ENCODE results near the gene GPC4. TPM values are rescaled to one million over a fixed set of nuclear protein-coding genes. Genes with fewer than 3 reads are reported as not detected.

GPC4 gene
- total RNA-seq, 1 donor, result 8.3 TPM

- Histone ChIP-seq H3K27me3 (ENCODE audit: insufficient read depth, low read length) (peaks cover 7% of the 10 kb centered on the region), H3K9me3 (ENCODE audit: low read depth, low read length) (no peaks in the 10 kb centered on the region), H2AFZ (ENCODE audit: low read length) (no peak overlapping the region), H3K27ac (ENCODE audit: low read depth, low read length) (no peak overlapping the region), H3K4me2 (ENCODE audit: insufficient read depth, low read length) (no peak overlapping the region), H3K4me1 (ENCODE audit: insufficient read depth, low read length) (no peaks in the 10 kb centered on the region), H3K4me3 (ENCODE audit: insufficient read depth, low read length) (no peak overlapping the region), H3K79me2 (ENCODE audit: insufficient read depth, low read length) (no peaks in the 10 kb centered on the region), H4K20me1 (ENCODE audit: insufficient read depth, low read length) (peaks cover 4% of the 10 kb centered on the region), H3K36me3 (ENCODE audit: insufficient read depth, low read length) (no peaks in the 10 kb centered on the region)
- TF ChIP-seq CTCF (IDR thresholded peaks at IDR 0.05; ENCODE audit: extremely low read depth, low read depth, low read length), result no peak
- no peak for DNase-seq (ENCODE audit: insufficient read length, low spot score, missing footprints)
These were observed 30.8 kb downstream of the GPC4 start for GRCh38 chrX:133384454-133384853.

GRCh38 chrX:133380711-133381619 is 34.3 kb downstream of the GPC4 start:
- H3K4me3 ChIP-seq (ENCODE audit: insufficient read depth, low read length), result no peak overlapping the region
- no peaks in the 10 kb centered on the region for H3K4me1 ChIP-seq (ENCODE audit: insufficient read depth, low read length)
- no peaks in the 10 kb centered on the region for H3K9me3 ChIP-seq (ENCODE audit: low read depth, low read length)
- no peak for TF ChIP-seq CTCF (IDR thresholded peaks at IDR 0.05; ENCODE audit: extremely low read depth, low read depth, low read length)
- no peak for DNase-seq (ENCODE audit: insufficient read length, low spot score, missing footprints)
- H3K79me2 ChIP-seq (ENCODE audit: insufficient read depth, low read length), result peaks cover 2% of the 10 kb centered on the region
- peaks cover 4% of the 10 kb centered on the region for H4K20me1 ChIP-seq (ENCODE audit: insufficient read depth, low read length)
- peaks cover 3% of the 10 kb centered on the region for H3K27me3 ChIP-seq (ENCODE audit: insufficient read depth, low read length)
- H3K4me2 ChIP-seq (ENCODE audit: insufficient read depth, low read length), result no peak overlapping the region
- H3K27ac ChIP-seq (ENCODE audit: low read depth, low read length), result no peak overlapping the region
- H2AFZ ChIP-seq (ENCODE audit: low read length), result no peak overlapping the region
- no peaks in the 10 kb centered on the region for H3K36me3 ChIP-seq (ENCODE audit: insufficient read depth, low read length)

- peaks cover 2% of the 10 kb centered on the region for H3K79me2 ChIP-seq (ENCODE audit: insufficient read depth, low read length)
- no peak for DNase-seq (ENCODE audit: insufficient read length, low spot score, missing footprints)
- H3K4me2 ChIP-seq (ENCODE audit: insufficient read depth, low read length), result no peak overlapping the region
- H3K27me3 ChIP-seq (ENCODE audit: insufficient read depth, low read length), result peaks cover 7% of the 10 kb centered on the region
- no peaks in the 10 kb centered on the region for H3K4me1 ChIP-seq (ENCODE audit: insufficient read depth, low read length)
- no peak overlapping the region for H2AFZ ChIP-seq (ENCODE audit: low read length)
- TF ChIP-seq CTCF (IDR thresholded peaks at IDR 0.05; ENCODE audit: extremely low read depth, low read depth, low read length), result no peak
- H3K36me3 ChIP-seq (ENCODE audit: insufficient read depth, low read length), result no peaks in the 10 kb centered on the region
- H3K9me3 ChIP-seq (ENCODE audit: low read depth, low read length), result no peaks in the 10 kb centered on the region
- no peak overlapping the region for H3K27ac ChIP-seq (ENCODE audit: low read depth, low read length)
- no peak overlapping the region for H3K4me3 ChIP-seq (ENCODE audit: insufficient read depth, low read length)
- no peaks in the 10 kb centered on the region for H4K20me1 ChIP-seq (ENCODE audit: insufficient read depth, low read length)
These were observed 38.9 kb downstream of the GPC4 start for GRCh38 chrX:133376422-133376821.

GRCh38 chrX:133375615-133376340 is 39.5 kb downstream of the GPC4 start:
- H3K4me3 ChIP-seq (ENCODE audit: insufficient read depth, low read length), result no peak overlapping the region
- H3K36me3 ChIP-seq (ENCODE audit: insufficient read depth, low read length), result no peaks in the 10 kb centered on the region
- no peaks in the 10 kb centered on the region for H4K20me1 ChIP-seq (ENCODE audit: insufficient read depth, low read length)
- H3K79me2 ChIP-seq (ENCODE audit: insufficient read depth, low read length), result peaks cover 2% of the 10 kb centered on the region
- H3K27me3 ChIP-seq (ENCODE audit: insufficient read depth, low read length), result peaks cover 7% of the 10 kb centered on the region
- H3K4me2 ChIP-seq (ENCODE audit: insufficient read depth, low read length), result no peak overlapping the region
- no peak for TF ChIP-seq CTCF (IDR thresholded peaks at IDR 0.05; ENCODE audit: extremely low read depth, low read depth, low read length)
- no peak for DNase-seq (ENCODE audit: insufficient read length, low spot score, missing footprints)
- no peaks in the 10 kb centered on the region for H3K4me1 ChIP-seq (ENCODE audit: insufficient read depth, low read length)
- H2AFZ ChIP-seq (ENCODE audit: low read length), result no peak overlapping the region
- no peaks in the 10 kb centered on the region for H3K9me3 ChIP-seq (ENCODE audit: low read depth, low read length)
- H3K27ac ChIP-seq (ENCODE audit: low read depth, low read length), result no peak overlapping the region
